CD4-positive, alpha-beta T cell (primary cell): Measurements from ENCODE around the gene GJE1. TPM values are rescaled to one million over a fixed set of nuclear protein-coding genes. Genes with fewer than 3 reads are reported as not detected.

ENCODE experiments used
- ATAC-seq: fragments of 200-7000 bp; cut with Tn5 transposase; one replicate; pipeline ENCODE4 v1.10.0; 2022; ENCODE audit warnings: mild to moderate bottlenecking; ENCODE audit not compliant: poor library complexity
- CTCF ChIA-PET: fragments of 350-600 bp; sonication (Branson Sonifier 250); formaldehyde crosslinking; loops from one replicate; lab custom pipeline; 2021; ENCODE audit warnings: antibody characterized with exemption, inconsistent platforms; lab: Charles Lee
- POLR2A ChIA-PET: fragments of 350-600 bp; sonication (Branson Sonifier 250); formaldehyde crosslinking; loops from one replicate; lab custom pipeline; 2021; ENCODE audit warnings: antibody characterized with exemption, inconsistent platforms; lab: Charles Lee
- DNase-seq, 14 experiments: peaks; one replicate each; pipeline ENCODE4 v3.0.0-alpha.2; 2013 to 2020; ENCODE audit warnings: mixed read lengths in 2 of 14
- H3K27ac ChIP-seq, 2 donors: one replicate each; pipeline versions ENCODE4 v1.5.1 to v1.7.0; 2013; ENCODE audit warnings: low read length in 2 of 2, low read depth in 1 of 2, mild to moderate bottlenecking in 1 of 2
- H3K27me3 ChIP-seq, 2 experiments: 1 replicate in 1 of 2; 2 replicates in 1 of 2; pipeline versions ENCODE4 v1.6.1 to v1.7.0; 2013; ENCODE audit warnings: low read length in 2 of 2, control low read depth in 1 of 2, mild to moderate bottlenecking in 1 of 2, moderate library complexity in 1 of 2; ENCODE audit not compliant: insufficient read depth in 2 of 2, control insufficient read depth in 1 of 2
- H3K36me3 ChIP-seq: one replicate; pipeline ENCODE4 v1.6.1; 2013; ENCODE audit warnings: low read length, control low read depth; ENCODE audit not compliant: insufficient read depth
- H3K4me1 ChIP-seq: one replicate; pipeline ENCODE4 v1.6.1; 2013; ENCODE audit warnings: low read length, control low read depth; ENCODE audit not compliant: insufficient read depth
- H3K4me3 ChIP-seq: one replicate; pipeline ENCODE4 v1.5.1; 2013; ENCODE audit warnings: mild to moderate bottlenecking, low read length, moderate library complexity
- H3K9me3 ChIP-seq, 2 experiments: 1 replicate in 1 of 2; 2 replicates in 1 of 2; pipeline versions ENCODE4 v1.6.1 to v1.7.0; 2013; ENCODE audit warnings: low read length in 2 of 2, mild to moderate bottlenecking in 2 of 2, control low read depth in 1 of 2, moderate library complexity in 1 of 2; ENCODE audit not compliant: control insufficient read depth in 1 of 2, insufficient read depth in 1 of 2
- H3K27ac Mint-ChIP-seq: one replicate; pipeline ENCODE4 v1.8.0; 2020; ENCODE audit warnings: mixed read lengths
- H3K27me3 Mint-ChIP-seq: one replicate; pipeline ENCODE4 v1.8.0; 2021; ENCODE audit warnings: mixed read lengths
- H3K36me3 Mint-ChIP-seq: one replicate; pipeline ENCODE4 v1.8.0; 2021; ENCODE audit warnings: low read depth, mixed read lengths
- H3K4me1 Mint-ChIP-seq: one replicate; pipeline ENCODE4 v1.8.0; 2021; ENCODE audit warnings: low read depth, mixed read lengths
- H3K4me3 Mint-ChIP-seq: one replicate; pipeline ENCODE4 v1.8.0; 2020; ENCODE audit warnings: mild to moderate bottlenecking, mixed read lengths
- H3K9me3 Mint-ChIP-seq: one replicate; pipeline ENCODE4 v1.8.0; 2020; ENCODE audit warnings: mixed read lengths
- CTCF ChIP-seq: fragments of 200-600 bp; IDR thresholded peaks from one replicate; pipeline ENCODE4 v1.8.0; 2022; ENCODE audit warnings: antibody characterized with exemption, mild to moderate bottlenecking
- intact Hi-C, 2 experiments: fragments of 100-400 bp; cut with DNase I in 1 of 2; cut with micrococcal nuclease in 1 of 2; formaldehyde crosslinking; loops; one replicate each; pipeline versions ENCODE4 v1.15.1 to v1.9.0; 2023 to 2025; cut with DNase I, micrococcal nuclease
- total RNA-seq, 174 experiments: library from RNA in 2 of 174; stranded (reverse) in 2 of 174; gene quantifications; one replicate each; pipeline ENCODE4 v1.2.3 and lab custom pipeline; 2021 to 2026

The GJE1 gene
- total RNA-seq, 2 experiments from 2014 or later, result not detected

- intact Hi-C loops, result loop anchor here (2.0 kb wide), 1 partner anchor 436 kb away; no protein-coding TSS in a partner anchor
- no peak for ATAC-seq
- Mint-ChIP-seq H3K4me1 (no peaks in the 10 kb centered on the region), H3K4me3 (no peak overlapping the region), H3K36me3 (no peaks in the 10 kb centered on the region), H3K27me3 (peaks cover 8% of the 10 kb centered on the region), H3K9me3 (no peaks in the 10 kb centered on the region), H3K27ac (no peak overlapping the region)
- DNase-seq, result peak; percentile 33 to 74 (median 56)
- POLR2A ChIA-PET, result no interaction called here
- peak; percentile 93 for TF ChIP-seq CTCF
- Histone ChIP-seq H3K9me3 (no peaks in the 10 kb centered on the region), H3K27me3 (no peaks in the 10 kb centered on the region), H3K4me1 (no peaks in the 10 kb centered on the region), H3K4me3 (no peak overlapping the region), H3K36me3 (no peaks in the 10 kb centered on the region), H3K27ac (no peak overlapping the region)
- CTCF ChIA-PET, result interaction anchor here (1.1 kb wide), 1 partner anchor 13 kb away, joined by 3 read pairs; no protein-coding TSS in a partner anchor
Measured at GRCh38 chr6:142112451-142113061, 20.2 kb upstream of the GJE1 start.

- H3K36me3 Mint-ChIP-seq, result no peaks in the 10 kb centered on the region
- H3K4me3 Mint-ChIP-seq, result no peak overlapping the region
- Histone ChIP-seq H3K27me3 (no peaks in the 10 kb centered on the region), H3K4me1 (no peaks in the 10 kb centered on the region), H3K4me3 (no peak overlapping the region), H3K36me3 (no peaks in the 10 kb centered on the region), H3K9me3 (no peaks in the 10 kb centered on the region), H3K27ac (no peak overlapping the region)
- no peak for TF ChIP-seq CTCF
- intact Hi-C loops, result no loop called here
- no peak overlapping the region for H3K27ac Mint-ChIP-seq
- ATAC-seq (no peak), DNase-seq (no peak)
- ChIA-PET CTCF (no interaction called here), POLR2A (no interaction called here)
- peaks cover 26% of the 10 kb centered on the region for H3K27me3 Mint-ChIP-seq
- no peaks in the 10 kb centered on the region for H3K4me1 Mint-ChIP-seq
- no peaks in the 10 kb centered on the region for H3K9me3 Mint-ChIP-seq
Measured at GRCh38 chr6:142117366-142117765, 15.4 kb upstream of the GJE1 start.

GRCh38 chr6:142118328-142118727, 14.4 kb upstream of the GJE1 start:
- no peaks in the 10 kb centered on the region for H3K36me3 ChIP-seq
- ChIA-PET POLR2A (no interaction called here), CTCF (no interaction called here)
- Mint-ChIP-seq H3K27ac (no peak overlapping the region), H3K4me3 (no peak overlapping the region), H3K4me1 (no peaks in the 10 kb centered on the region), H3K36me3 (no peaks in the 10 kb centered on the region), H3K9me3 (no peaks in the 10 kb centered on the region), H3K27me3 (peaks cover 26% of the 10 kb centered on the region)
- no peak for TF ChIP-seq CTCF
- H3K27ac ChIP-seq, result no peak overlapping the region
- H3K4me1 ChIP-seq, result no peaks in the 10 kb centered on the region
- H3K4me3 ChIP-seq, result no peak overlapping the region
- intact Hi-C loops, result no loop called here
- DNase-seq, result no peak
- H3K27me3 ChIP-seq, result no peaks in the 10 kb centered on the region
- ATAC-seq, result no peak
- H3K9me3 ChIP-seq, result no peaks in the 10 kb centered on the region
